NCI-H82 treated with DMSO at 0.1 percent for 48 hours (cell line): Measurements from ENCODE around the gene POLR3H.
"Not testable (repeated sequence)": the region's sequence is repeated elsewhere in the genome, so short reads cannot be mapped to it uniquely, and the experiment has no call there.

Experiments
- DNase-seq: peaks from one replicate; lab custom pipeline; 2025; ENCODE audit not compliant: unreplicated experiment; lab: John Stamatoyannopoulos, UW

POLR3H gene

GRCh38 chr22:41543854-41544670 lies at the start of gene POLR3H:
TSS of gene POLR3H (minus strand) at chr22:41544470. CDS start at chr22:41544101, 369 bp downstream.
- DNase-seq, result peak; percentile 89

GRCh38 chr22:41593336-41593960 lies 49.2 kb upstream of the POLR3H start:
- DNase-seq, result not testable (repeated sequence)

GRCh38 chr22:41589391-41590241 lies 45.3 kb upstream of the POLR3H start, which contains the start of gene PMM1:
TSS of gene PMM1 (minus strand) at chr22:41589840. CDS start at chr22:41589805, 35 bp downstream.
- peak; percentile 97 for DNase-seq

- no peak for DNase-seq
Observed at GRCh38 chr22:41587347-41587723, 43.1 kb upstream of the POLR3H start.

- DNase-seq, result no peak
Observed at GRCh38 chr22:41585898-41586297, 41.6 kb upstream of the POLR3H start.

- DNase-seq, result no peak
Observed at GRCh38 chr22:41584881-41585280, 40.6 kb upstream of the POLR3H start.

GRCh38 chr22:41582694-41583093 lies 38.4 kb upstream of the POLR3H start:
- DNase-seq, result no peak

- no peak for DNase-seq
Observed at GRCh38 chr22:41579997-41580355, 35.7 kb upstream of the POLR3H start.

GRCh38 chr22:41579297-41579996 lies 35.2 kb upstream of the POLR3H start:
- no peak for DNase-seq

GRCh38 chr22:41578818-41579217 lies 34.5 kb upstream of the POLR3H start:
- DNase-seq, result no peak

GRCh38 chr22:41578114-41578513 lies 33.8 kb upstream of the POLR3H start:
- DNase-seq, result no peak

- peak; percentile 23 for DNase-seq
Observed at GRCh38 chr22:41576877-41577276, 32.6 kb upstream of the POLR3H start.

GRCh38 chr22:41575533-41575932 lies 31.3 kb upstream of the POLR3H start:
- DNase-seq, result no peak

GRCh38 chr22:41574847-41575381 lies 30.6 kb upstream of the POLR3H start:
- no peak for DNase-seq

- DNase-seq, result no peak
Observed at GRCh38 chr22:41573677-41574076, 29.4 kb upstream of the POLR3H start.

- not testable (repeated sequence) for DNase-seq
Observed at GRCh38 chr22:41572305-41572704, 28.0 kb upstream of the POLR3H start.

- DNase-seq, result no peak
Observed at GRCh38 chr22:41571786-41572185, 27.5 kb upstream of the POLR3H start.

- DNase-seq, result no peak
Observed at GRCh38 chr22:41570221-41570620, 26.0 kb upstream of the POLR3H start.

GRCh38 chr22:41568811-41569210 lies 24.5 kb upstream of the POLR3H start:
- DNase-seq, result no peak

- no peak for DNase-seq
Observed at GRCh38 chr22:41567512-41567768, 23.2 kb upstream of the POLR3H start.
